Activated CD8-positive, alpha-beta T cell treated with anti-CD3 and anti-CD28 coated beads for 36 hours (primary cell): Measurements from ENCODE around the gene POLR3K. TPM values are rescaled to one million over a fixed set of nuclear protein-coding genes. Genes with fewer than 3 reads are reported as not detected.

ENCODE experiments used
- ATAC-seq: fragments of 200-7000 bp; cut with Tn5 transposase; one replicate; pipeline ENCODE4 v1.10.0; 2021; ENCODE audit warnings: mild to moderate bottlenecking, moderate library complexity
- CTCF ChIA-PET: fragments of 350-600 bp; sonication (Branson Sonifier 250); formaldehyde crosslinking; loops from one replicate; lab custom pipeline; 2021; ENCODE audit warnings: antibody characterized with exemption; lab: Charles Lee
- POLR2A ChIA-PET: fragments of 350-600 bp; sonication (Branson Sonifier 250); formaldehyde crosslinking; loops from one replicate; lab custom pipeline; 2021; ENCODE audit warnings: antibody characterized with exemption; lab: Charles Lee
- DNase-seq: peaks from one replicate; pipeline ENCODE4 v3.0.0-alpha.2; 2020
- H3K27ac Mint-ChIP-seq: one replicate; pipeline ENCODE4 v1.8.0; 2021; ENCODE audit warnings: mild to moderate bottlenecking, mixed read lengths
- H3K27me3 Mint-ChIP-seq: one replicate; pipeline ENCODE4 v1.8.0; 2021; ENCODE audit warnings: mixed read lengths
- H3K36me3 Mint-ChIP-seq: one replicate; pipeline ENCODE4 v1.8.0; 2021; ENCODE audit warnings: low read depth, mixed read lengths
- H3K4me1 Mint-ChIP-seq: one replicate; pipeline ENCODE4 v1.8.0; 2021; ENCODE audit warnings: low read depth, mixed read lengths
- H3K4me3 Mint-ChIP-seq: one replicate; pipeline ENCODE4 v1.8.0; 2021; ENCODE audit warnings: mild to moderate bottlenecking, moderate library complexity, mixed read lengths
- H3K9me3 Mint-ChIP-seq: one replicate; pipeline ENCODE4 v1.8.0; 2021; ENCODE audit warnings: mixed read lengths
- CTCF ChIP-seq: fragments of 200-600 bp; IDR thresholded peaks from one replicate; pipeline ENCODE4 v1.8.0; 2022; ENCODE audit warnings: antibody characterized with exemption, mild to moderate bottlenecking
- intact Hi-C: fragments of 100-400 bp; cut with micrococcal nuclease; formaldehyde crosslinking; loops from one replicate; pipeline ENCODE4 v1.10.0; 2022
- total RNA-seq, 2 experiments: library from RNA; stranded (reverse); gene quantifications; one replicate each; pipeline ENCODE4 v1.2.3, GENCODE V29; 2021

Gene POLR3K
- total RNA-seq, 2 experiments from 2014 or later: 51.3 to 52.6 TPM

GRCh38 chr16:83060-83603 lies 29.7 kb upstream of the POLR3K start:
- H3K27ac Mint-ChIP-seq: peak overlapping the region; percentile 46
- H3K4me3 Mint-ChIP-seq: no peak overlapping the region
- ATAC-seq (no peak), DNase-seq (no peak)
- H3K36me3 Mint-ChIP-seq: peaks cover 31% of the 10 kb centered on the region
- intact Hi-C loops: no loop called here
- POLR2A ChIA-PET: interaction anchor here (0.9 to 3.2 kb wide), 5 partner anchors 8 to 30 kb away, joined by 3 to 7 read pairs (median 3); partner anchors contain the start of gene POLR3K
- no peaks in the 10 kb centered on the region for H3K9me3 Mint-ChIP-seq
- CTCF ChIA-PET: interaction anchor here (1.5 to 7.1 kb wide), 4 partner anchors 10 to 24 kb away, joined by 3 to 55 read pairs (median 24); partner anchors contain the start of gene RHBDF1
- H3K4me1 Mint-ChIP-seq: peaks cover 46% of the 10 kb centered on the region
- no peaks in the 10 kb centered on the region for H3K27me3 Mint-ChIP-seq
- TF ChIP-seq CTCF: no peak

- no peak for DNase-seq
- peaks cover 5% of the 10 kb centered on the region for H3K27me3 Mint-ChIP-seq
- H3K27ac Mint-ChIP-seq: peak overlapping the region; percentile 87
- POLR2A ChIA-PET: interaction anchor here (1.0 to 1.1 kb wide), 2 partner anchors 9 to 447 kb away, joined by 3 read pairs; no protein-coding TSS in a partner anchor
- no peak for TF ChIP-seq CTCF
- CTCF ChIA-PET: interaction anchor here (0.6 to 20.7 kb wide), 4 partner anchors 10 to 26 kb away, joined by 3 to 458 read pairs (median 26); partner anchors contain the start of genes POLR3K and SNRNP25
- peak overlapping the region; percentile 88 for H3K4me3 Mint-ChIP-seq
- peaks cover 45% of the 10 kb centered on the region for H3K4me1 Mint-ChIP-seq
- peaks cover 14% of the 10 kb centered on the region for H3K36me3 Mint-ChIP-seq
- intact Hi-C loops: no loop called here
- H3K9me3 Mint-ChIP-seq: no peaks in the 10 kb centered on the region
- no peak for ATAC-seq
Observed at GRCh38 chr16:79151-80054, 26.0 kb upstream of the POLR3K start.

GRCh38 chr16:78444-79150 lies 25.2 kb upstream of the POLR3K start:
- Mint-ChIP-seq H3K36me3 (peaks cover 10% of the 10 kb centered on the region), H3K27me3 (peaks cover 10% of the 10 kb centered on the region), H3K4me1 (peaks cover 37% of the 10 kb centered on the region), H3K9me3 (no peaks in the 10 kb centered on the region), H3K27ac (peak overlapping the region; percentile 87), H3K4me3 (peak overlapping the region; percentile 88)
- ATAC-seq: peak; percentile 11
- DNase-seq: peak; percentile 27
- no peak for TF ChIP-seq CTCF
- intact Hi-C loops: no loop called here
- ChIA-PET CTCF (interaction anchor here (0.6 to 20.7 kb wide), 5 partner anchors 9 to 39 kb away, joined by 3 to 458 read pairs (median 6); partner anchors contain the start of genes POLR3K and SNRNP25), POLR2A (interaction anchor here (1.0 to 2.3 kb wide), 7 partner anchors 9 to 448 kb away, joined by 3 to 11 read pairs (median 5); partner anchors contain the start of genes POLR3K and SNRNP25)

GRCh38 chr16:77807-78443 lies 24.5 kb upstream of the POLR3K start, which contains the start of gene MPG:
MPG (plus strand) TSS chr16:78225; CDS start chr16:78310, 85 bp downstream.
- H3K27me3 Mint-ChIP-seq: peaks cover 16% of the 10 kb centered on the region
- CTCF ChIA-PET: interaction anchor here (1.9 to 20.7 kb wide), 4 partner anchors 12 to 103 kb away, joined by 6 to 458 read pairs (median 28); partner anchors contain the start of gene HBQ1
- H3K4me1 Mint-ChIP-seq: peaks cover 33% of the 10 kb centered on the region
- DNase-seq (peak; percentile 83), ATAC-seq (peak; percentile 81)
- intact Hi-C loops: no loop called here
- peaks cover 10% of the 10 kb centered on the region for H3K36me3 Mint-ChIP-seq
- H3K4me3 Mint-ChIP-seq: peak within 1 kb of the TSS; percentile 88
- H3K27ac Mint-ChIP-seq: peak within 1 kb of the TSS; percentile 87
- no peaks in the 10 kb centered on the region for H3K9me3 Mint-ChIP-seq
- POLR2A ChIA-PET: interaction anchor here (1.1 to 2.3 kb wide), 8 partner anchors 8 to 33 kb away, joined by 3 to 11 read pairs (median 5); partner anchors contain the start of genes POLR3K and SNRNP25
- no peak for TF ChIP-seq CTCF
